Smooth muscle cell (in vitro differentiated cells): ENCODE measurements around the gene PTGIS. TPM values are rescaled to one million over a fixed set of nuclear protein-coding genes. Genes with fewer than 3 reads are reported as not detected.

Source experiments
- DNase-seq: peaks from one replicate; lab custom pipeline; 2025; ENCODE audit not compliant: unreplicated experiment; lab: John Stamatoyannopoulos, UW
- H2AFZ ChIP-seq: fragments of 200-600 bp; sonication (generic); 2 replicates; pipeline ENCODE4 v1.6.0; 2016; ENCODE audit warnings: antibody characterized with exemption, low read depth, mild to moderate bottlenecking
- H3F3A ChIP-seq: fragments of 200-600 bp; sonication (generic); 2 replicates; pipeline ENCODE4 v1.6.0; 2017; ENCODE audit warnings: antibody characterized with exemption, low read depth
- H3K27ac ChIP-seq: fragments of 200-600 bp; sonication (generic); 2 replicates; pipeline ENCODE4 v1.5.1; 2016; ENCODE audit warnings: low read depth, mild to moderate bottlenecking
- H3K27me3 ChIP-seq: fragments of 200-600 bp; sonication (generic); 2 replicates; pipeline ENCODE4 v1.6.1; 2016; ENCODE audit warnings: low read depth, mild to moderate bottlenecking
- H3K36me3 ChIP-seq: fragments of 200-600 bp; sonication (generic); 2 replicates; pipeline ENCODE4 v1.5.1; 2016; ENCODE audit warnings: low read depth
- H3K4me1 ChIP-seq: fragments of 200-600 bp; sonication (generic); 2 replicates; pipeline ENCODE4 v1.5.1; 2016; ENCODE audit warnings: low read depth
- H3K4me2 ChIP-seq: fragments of 200-600 bp; sonication (generic); 2 replicates; pipeline ENCODE4 v1.6.0; 2016; ENCODE audit warnings: mild to moderate bottlenecking
- H3K4me3 ChIP-seq: fragments of 200-600 bp; sonication (generic); 2 replicates; pipeline ENCODE4 v1.5.1; 2016; ENCODE audit warnings: mild to moderate bottlenecking
- H3K79me2 ChIP-seq: fragments of 200-600 bp; sonication (generic); 2 replicates; pipeline ENCODE4 v1.6.0; 2016; ENCODE audit warnings: low read depth, mild to moderate bottlenecking
- H3K9ac ChIP-seq: fragments of 200-600 bp; sonication (generic); 2 replicates; pipeline ENCODE4 v1.6.0; 2016; ENCODE audit warnings: low read depth
- H3K9me3 ChIP-seq: fragments of 200-600 bp; sonication (generic); replicated peaks from 2 replicates; pipeline ENCODE4 v1.5.1; 2016; ENCODE audit warnings: low read depth
- H4K20me1 ChIP-seq: fragments of 200-600 bp; sonication (generic); 2 replicates; pipeline ENCODE4 v1.6.0; 2016; ENCODE audit warnings: low read depth
- CTCF ChIP-seq: fragments of 200-600 bp; sonication (generic); IDR thresholded peaks from 2 replicates; pipeline ENCODE4 v1.5.1; 2017; ENCODE audit warnings: borderline replicate concordance, mild to moderate bottlenecking, antibody characterized with exemption; ENCODE audit not compliant: insufficient read depth, poor library complexity, severe bottlenecking
- WGBS: methylation state at CpG from one replicate; pipeline ENCODE4 v1.1.7; 2016; ENCODE audit warnings: low lambda C conversion rate; 5-methylcytosine and 5-hydroxymethylcytosine counted together
- polyA plus RNA-seq: library from polyadenylated mRNA; unstranded; fragments of >200 nt; fragmentation: Nextera tagmentation; extraction: Ambion mirVana; gene quantifications from 2 replicates; pipeline ENCODE4 v1.2.1, GENCODE V29; 2016
- total RNA-seq: library from RNA; depleted of rRNA; stranded (reverse); fragments of >200 nt; gene quantifications from 2 replicates; pipeline ENCODE4 v1.2.3, GENCODE V29; 2014

PTGIS gene
- total and polyA plus RNA-seq, 2 experiments from 2014 or later, result 0.18 to 0.64 TPM

GRCh38 chr20:49482621-49483017 lies 85.3 kb downstream of the PTGIS start, which contains the start of gene KCNB1:
KCNB1 (minus strand) TSS chr20:49482668; CDS start chr20:49482480, 188 bp downstream.
- no peak within 1 kb of the TSS for H3K9ac ChIP-seq
- H2AFZ ChIP-seq, result no peak within 1 kb of the TSS
- H3K36me3 ChIP-seq, result no peaks in the 10 kb centered on the region
- no peaks in the 10 kb centered on the region for H3K79me2 ChIP-seq
- peak; percentile 51 for DNase-seq
- H3K27ac ChIP-seq, result no peak within 1 kb of the TSS
- peaks cover 5% of the 10 kb centered on the region for H3K4me1 ChIP-seq
- no peak for TF ChIP-seq CTCF
- H4K20me1 ChIP-seq, result no peaks in the 10 kb centered on the region
- peaks cover 57% of the 10 kb centered on the region for H3K27me3 ChIP-seq
- WGBS, result 2% methylated on average over 11 of the region's 34 CpGs
- no peak within 1 kb of the TSS for H3K4me3 ChIP-seq
- H3F3A ChIP-seq, result no peaks in the 10 kb centered on the region
- H3K4me2 ChIP-seq, result no peak within 1 kb of the TSS
- no peaks in the 10 kb centered on the region for H3K9me3 ChIP-seq

- Histone ChIP-seq H3K36me3 (no peaks in the 10 kb centered on the region), H3K4me3 (no peak overlapping the region), H3K79me2 (no peaks in the 10 kb centered on the region), H3K27ac (no peak overlapping the region), H2AFZ (no peak overlapping the region), H3K4me2 (no peak overlapping the region), H4K20me1 (no peaks in the 10 kb centered on the region), H3F3A (no peaks in the 10 kb centered on the region), H3K27me3 (peaks cover 52% of the 10 kb centered on the region), H3K4me1 (peaks cover 5% of the 10 kb centered on the region), H3K9ac (no peak overlapping the region), H3K9me3 (no peaks in the 10 kb centered on the region)
- TF ChIP-seq CTCF, result no peak
- no peak for DNase-seq
- 84% methylated on average over 29 of the region's 46 CpGs for WGBS
Measured at GRCh38 chr20:49482173-49482572, 85.8 kb downstream of the PTGIS start.

GRCh38 chr20:49481116-49481515 lies 86.8 kb downstream of the PTGIS start:
- H2AFZ ChIP-seq, result no peak overlapping the region
- H4K20me1 ChIP-seq, result no peaks in the 10 kb centered on the region
- TF ChIP-seq CTCF, result no peak
- H3K9me3 ChIP-seq, result no peaks in the 10 kb centered on the region
- no peak for DNase-seq
- no peaks in the 10 kb centered on the region for H3K79me2 ChIP-seq
- WGBS, result 96% methylated on average over 3 of the region's 3 CpGs
- no peak overlapping the region for H3K4me3 ChIP-seq
- H3K27me3 ChIP-seq, result peaks cover 42% of the 10 kb centered on the region
- H3K9ac ChIP-seq, result no peak overlapping the region
- peaks cover 5% of the 10 kb centered on the region for H3K4me1 ChIP-seq
- no peaks in the 10 kb centered on the region for H3F3A ChIP-seq
- no peaks in the 10 kb centered on the region for H3K36me3 ChIP-seq
- no peak overlapping the region for H3K4me2 ChIP-seq
- H3K27ac ChIP-seq, result no peak overlapping the region

- H3K27me3 ChIP-seq, result peaks cover 33% of the 10 kb centered on the region
Measured at GRCh38 chr20:49480236-49480635, 87.7 kb downstream of the PTGIS start.

More at GRCh38 chr20:49480236-49480635, 87.7 kb downstream of the PTGIS start:
- 71% methylated on average over 3 of the region's 3 CpGs for WGBS
- H3K4me3 ChIP-seq, result no peak overlapping the region
- no peak overlapping the region for H3K4me2 ChIP-seq
- TF ChIP-seq CTCF, result no peak
- H3K9me3 ChIP-seq, result no peaks in the 10 kb centered on the region
- H3K4me1 ChIP-seq, result peaks cover 5% of the 10 kb centered on the region
- no peak for DNase-seq
- H3K79me2 ChIP-seq, result no peaks in the 10 kb centered on the region
- no peak overlapping the region for H2AFZ ChIP-seq
- H3K36me3 ChIP-seq, result no peaks in the 10 kb centered on the region
- H4K20me1 ChIP-seq, result no peaks in the 10 kb centered on the region
- no peak overlapping the region for H3K9ac ChIP-seq
- no peaks in the 10 kb centered on the region for H3F3A ChIP-seq
- H3K27ac ChIP-seq, result no peak overlapping the region
